Left lung (tissue), 14 donors: Measurements from ENCODE around the gene IL17REL. TPM values are rescaled to one million over a fixed set of nuclear protein-coding genes. Genes with fewer than 3 reads are reported as not detected.

ENCODE experiments used
- ATAC-seq: fragments of 200-7000 bp; cut with Tn5 transposase; one replicate; pipeline ENCODE4 v1.9.1; 2020; ENCODE audit warnings: moderate library complexity
- DNase-seq, 4 donors: peaks; one replicate each; pipeline ENCODE4 v3.0.0-alpha.2; 2013 to 2020
- H3K27ac ChIP-seq, 2 donors: fragments of 200-600 bp; sonication (generic) in 1 of 2; one replicate each; pipeline versions ENCODE4 v1.5.0 to v1.8.0; 2020 to 2021
- H3K27me3 ChIP-seq, 2 donors: fragments of 200-600 bp; sonication (generic) in 1 of 2; one replicate each; pipeline versions ENCODE4 v1.5.0 to v1.8.0; 2020 to 2021
- H3K36me3 ChIP-seq, 2 donors: fragments of 200-600 bp; sonication (generic) in 1 of 2; one replicate each; pipeline versions ENCODE4 v1.5.0 to v1.8.0; 2020 to 2021
- H3K4me1 ChIP-seq, 2 donors: fragments of 200-600 bp; one replicate each; pipeline ENCODE4 v1.8.0; 2021
- H3K4me3 ChIP-seq, 2 donors: fragments of 200-600 bp; sonication (generic) in 1 of 2; one replicate each; pipeline versions ENCODE4 v1.5.0 to v1.8.0; 2020 to 2021; ENCODE audit warnings: mild to moderate bottlenecking in 1 of 2
- H3K9me3 ChIP-seq, 2 donors: fragments of 200-600 bp; sonication (generic) in 1 of 2; one replicate each; pipeline versions ENCODE4 v1.5.0 to v1.8.0; 2020 to 2021
- CTCF ChIP-seq, 2 donors: fragments of 200-600 bp; sonication (generic) in 1 of 2; IDR thresholded peaks; one replicate each; pipeline versions ENCODE4 v1.5.0 to v1.8.0; 2021; ENCODE audit warnings: antibody characterized with exemption in 2 of 2
- intact Hi-C, 2 donors: fragments of 100-400 bp; cut with DNase I; formaldehyde crosslinking; loops; one replicate each; pipeline versions ENCODE4 v1.11.2 to v1.14.2; 2022
- long read RNA-seq, 12 donors: library from polyadenylated mRNA in 2 of 12; unstranded in 2 of 12; transcript quantifications; one replicate each; pipeline ENCODE4 v2.0.0 and lab custom pipeline, GENCODE V29; 2019 to 2026
- polyA plus RNA-seq, 6 donors: library from polyadenylated mRNA; unstranded; fragments of 120-200 nt; gene quantifications; one replicate each; pipeline ENCODE4 v1.2.1, GENCODE V29; 2013; ENCODE audit not compliant: insufficient read length in 6 of 6
- total RNA-seq, 2 donors: library from RNA; stranded (reverse); fragmentation: NEBNext Ultra II Directional; extraction: Animal tissue kit (Norgen Biotek cat#: 25700); gene quantifications; one replicate each; pipeline ENCODE4 v1.2.1, GENCODE V29; 2021
- donor health status: DM: no; HTN: yes; CAD: no.
- donor health status: DM: no; HTN: no; CAD: no.

IL17REL gene
- total RNA-seq (not detected), polyA plus RNA-seq (under 1 TPM in 5 of 6 donors, not detected in 1; 0.06 to 0.17 (median 0.07) TPM)
- long read RNA-seq, donor 1: 0 reads
- long read RNA-seq, donor 2: 0 reads
- long read RNA-seq, donor 3: 0 reads
- long read RNA-seq, donor 4: 0 reads
- long read RNA-seq, donor 5: 0 reads
- long read RNA-seq, donor 6: 0 reads
- long read RNA-seq, donor 7: 0 reads
- long read RNA-seq, donor 8: 0 reads
- long read RNA-seq, donor 9: 0 reads
- long read RNA-seq, donor 10: 0 reads
- long read RNA-seq, donor 11: 0 reads
- long read RNA-seq, donor 12: 0 reads

DNA sequence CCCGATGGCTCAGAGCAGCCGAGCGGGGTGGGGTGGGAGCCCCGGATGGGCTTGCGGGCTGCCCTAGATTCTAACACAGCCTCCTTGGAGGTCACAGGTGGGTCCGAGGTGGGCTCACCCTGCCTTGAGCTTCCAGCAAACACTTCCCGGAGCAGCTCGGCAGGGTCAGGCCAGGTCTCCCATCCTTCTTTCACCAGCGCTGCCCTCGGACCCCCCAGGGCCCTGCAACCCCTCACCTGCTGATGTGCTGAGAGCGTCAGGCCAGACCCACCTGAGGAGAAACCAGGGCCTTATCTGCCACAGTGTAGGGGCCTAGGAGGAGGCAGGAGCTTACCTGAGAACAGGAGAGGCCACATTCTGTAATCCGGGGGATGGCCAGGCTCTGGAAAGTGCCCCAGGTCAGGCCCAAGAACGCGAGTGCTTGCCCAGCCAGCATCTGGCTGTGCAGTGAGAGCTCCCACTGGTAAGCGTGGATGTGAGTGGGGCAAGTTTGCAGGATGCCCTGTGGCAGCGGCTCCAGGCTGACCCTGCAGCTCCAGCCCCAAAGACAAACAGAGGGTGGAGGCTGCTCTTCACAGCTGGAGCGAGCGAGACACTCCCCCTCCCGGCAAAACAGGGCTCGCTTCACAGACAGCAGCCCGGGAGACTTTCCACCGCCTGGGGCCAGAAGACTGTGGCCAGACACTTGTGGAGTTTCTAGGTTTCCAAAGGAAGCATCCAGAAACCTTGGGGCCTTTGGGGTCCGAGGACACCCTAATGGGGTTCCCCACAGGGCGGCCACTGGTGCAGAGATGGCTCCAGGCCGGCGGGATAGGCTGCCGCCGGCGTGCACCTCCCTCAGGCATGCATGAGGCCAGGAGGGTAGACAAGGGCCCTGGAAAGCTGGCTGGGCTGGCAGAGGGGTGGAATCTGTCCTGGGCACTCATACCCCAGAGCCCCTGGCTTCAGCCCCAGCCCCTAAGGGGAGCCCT, at the start of gene IL17REL:
Gene IL17REL, minus strand, starts transcription at position 555 of the 971 bp plus-strand sequence. Its CDS starts 119 bp downstream, at position 436.
- Histone ChIP-seq H3K9me3 (no peaks in the 10 kb centered on the region), H3K27ac (no peak within 1 kb of the TSS), H3K4me3 (no peak within 1 kb of the TSS), H3K27me3 (peaks cover 52 to 84% of the 10 kb centered on the region in 2 donors), H3K36me3 (no peaks in the 10 kb centered on the region), H3K4me1 (peaks cover 5 to 14% of the 10 kb centered on the region in 2 donors)
- DNase-seq: peak in 1 of 4 donors; percentile 72
- no peak for TF ChIP-seq CTCF (IDR thresholded peaks at IDR 0.05)
- peak; percentile 32 for ATAC-seq
- intact Hi-C loops: no loop called here

DNA sequence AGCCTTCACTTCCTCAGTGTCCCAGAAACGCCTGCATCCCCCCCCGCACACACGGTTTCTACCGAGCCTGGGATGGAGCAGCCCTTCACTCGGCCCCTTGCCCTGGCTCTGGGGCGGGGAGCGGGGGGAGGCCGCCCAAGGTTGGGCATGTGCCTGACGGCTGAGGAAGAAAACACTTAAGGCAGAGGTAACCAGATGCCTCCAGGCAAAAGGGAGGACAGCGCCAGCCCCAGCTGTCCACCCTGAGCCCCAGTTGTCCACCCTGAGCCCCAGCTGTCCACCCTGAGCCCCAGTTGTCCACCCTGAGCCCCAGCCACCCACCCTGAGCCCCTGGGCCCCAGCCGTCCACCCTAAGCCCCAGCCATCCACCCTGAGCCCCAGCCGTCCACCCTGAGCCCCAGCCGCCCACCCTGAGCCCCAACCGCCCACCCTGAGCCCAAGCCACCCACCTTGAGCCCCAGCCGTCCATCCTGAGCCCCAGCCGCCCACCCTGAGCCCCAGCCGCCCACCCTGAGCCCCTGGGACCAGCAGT, 49.3 kb upstream of the IL17REL start:
- DNase-seq: peak in 1 of 4 donors; percentile 56
- no peak for ATAC-seq
- Histone ChIP-seq H3K4me1 (peaks cover 10 to 20% of the 10 kb centered on the region in 2 donors), H3K36me3 (no peaks in the 10 kb centered on the region), H3K27ac (no peak overlapping the region), H3K9me3 (no peaks in the 10 kb centered on the region), H3K27me3 (peaks cover 7 to 72% of the 10 kb centered on the region in 2 donors), H3K4me3 (no peak overlapping the region)
- intact Hi-C loops: no loop called here
- TF ChIP-seq CTCF (IDR thresholded peaks at IDR 0.05): no peak

- peaks cover 7 to 78% of the 10 kb centered on the region in 2 donors for H3K27me3 ChIP-seq
- H3K4me1 ChIP-seq: peaks cover 10 to 20% of the 10 kb centered on the region in 2 donors
- H3K4me3 ChIP-seq: no peak overlapping the region
- TF ChIP-seq CTCF (IDR thresholded peaks at IDR 0.05): no peak
- H3K27ac ChIP-seq: no peak overlapping the region
- no peaks in the 10 kb centered on the region for H3K9me3 ChIP-seq
- peak in 1 of 4 donors; percentile 74 for DNase-seq
- ATAC-seq: peak; percentile 56
- no peaks in the 10 kb centered on the region for H3K36me3 ChIP-seq
- intact Hi-C loops: no loop called here
Measured at GRCh38 chr22:50061141-50061823, 48.7 kb upstream of the IL17REL start.

- intact Hi-C loops: no loop called here
- TF ChIP-seq CTCF (IDR thresholded peaks at IDR 0.05): no peak
- DNase-seq: peak in 2 of 4 donors; percentile 57 to 80
- Histone ChIP-seq H3K27me3 (peaks cover 7 to 82% of the 10 kb centered on the region in 2 donors), H3K9me3 (no peaks in the 10 kb centered on the region), H3K36me3 (no peaks in the 10 kb centered on the region), H3K4me1 (peaks cover 10 to 20% of the 10 kb centered on the region in 2 donors), H3K4me3 (no peak overlapping the region), H3K27ac (no peak overlapping the region)
- ATAC-seq: peak; percentile 54
Measured at GRCh38 chr22:50060441-50061140, 48.0 kb upstream of the IL17REL start.
